GM12801 (cell line): ENCODE results near the gene AP1M2.

ENCODE experiments used
- CTCF ChIP-seq: IDR thresholded peaks from one replicate; pipeline ENCODE4 v1.5.1; 2011; ENCODE audit warnings: control low read depth; ENCODE audit not compliant: insufficient read length; ENCODE audit errors: extremely low read depth

AP1M2 gene

GRCh38 chr19:10611907-10612306 lies 24.8 kb upstream of the AP1M2 start:
- no peak for TF ChIP-seq CTCF

- no peak for TF ChIP-seq CTCF
Observed at GRCh38 chr19:10604460-10604980, 17.4 kb upstream of the AP1M2 start.

GRCh38 chr19:10603873-10604459 lies 16.9 kb upstream of the AP1M2 start:
- TF ChIP-seq CTCF = no peak

GRCh38 chr19:10603084-10603872 lies 16.2 kb upstream of the AP1M2 start:
- no peak for TF ChIP-seq CTCF

- TF ChIP-seq CTCF = no peak
Observed at GRCh38 chr19:10602330-10603083, 15.4 kb upstream of the AP1M2 start.

- TF ChIP-seq CTCF = no peak
Observed at GRCh38 chr19:10601999-10602329, 14.9 kb upstream of the AP1M2 start.

- no peak for TF ChIP-seq CTCF
Observed at GRCh38 chr19:10600149-10600548, 13.0 kb upstream of the AP1M2 start.
